GM21529 (cell line): ENCODE measurements around the gene RASA3.
"Not testable (repeated sequence)": the region's sequence is repeated elsewhere in the genome, so short reads cannot be mapped to it uniquely, and the experiment has no call there.

Source experiments
- ATAC-seq: cut with Tn5 transposase; IDR thresholded peaks from one replicate; pipeline ENCODE4 v1.9.1; 2021; ENCODE audit not compliant: unreplicated experiment

RASA3 gene

GRCh38 chr13:114142640-114143490 is 10.4 kb upstream of the RASA3 start:
- no peak for ATAC-seq

DNA sequence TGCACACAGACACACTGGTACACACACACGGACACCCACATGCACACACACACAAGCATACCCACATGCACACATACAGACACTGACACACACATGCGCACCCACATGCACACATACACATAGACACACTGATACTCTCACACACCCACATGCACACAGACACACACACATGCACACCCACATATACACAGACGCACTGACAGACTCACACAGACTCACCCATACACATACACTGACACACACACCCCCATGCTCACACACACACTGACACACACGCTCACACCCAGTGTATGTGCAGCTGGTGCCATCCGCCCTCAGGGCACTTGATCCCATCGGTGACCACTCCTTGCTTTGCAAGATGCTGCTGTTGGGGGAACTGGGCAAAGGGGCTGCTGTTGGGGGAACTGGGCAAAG is 9.7 kb upstream of the RASA3 start:
- ATAC-seq = no peak

DNA sequence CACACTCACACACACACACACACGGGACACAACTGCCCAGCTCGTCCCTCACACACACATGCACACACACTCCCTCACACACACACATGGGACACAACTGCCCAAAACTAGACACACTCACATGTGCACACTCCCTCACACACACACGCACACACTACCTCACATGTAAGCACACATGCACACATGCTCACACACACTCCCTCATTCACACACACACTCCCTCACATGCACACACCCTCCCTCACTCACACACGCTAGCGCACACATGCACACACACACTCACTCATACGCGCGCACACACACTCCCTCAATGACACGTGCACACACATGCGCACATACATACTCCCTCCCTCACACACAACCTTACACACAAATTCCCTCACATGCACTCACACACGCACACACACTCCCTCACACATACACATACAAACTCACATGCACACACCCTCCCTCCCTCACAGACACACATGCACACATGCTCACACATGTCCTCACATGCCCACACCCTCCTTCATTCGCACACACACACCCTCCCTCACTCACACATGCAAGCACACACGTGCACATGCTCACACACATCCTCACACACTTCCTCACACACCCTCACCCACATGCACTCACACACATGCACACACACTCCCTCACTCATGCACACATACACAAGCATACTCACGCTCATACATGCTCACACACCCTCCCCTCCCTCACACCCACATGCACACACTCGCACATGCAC is 9.0 kb upstream of the RASA3 start:
- no peak for ATAC-seq

GRCh38 chr13:114140906-114141250 is 8.5 kb upstream of the RASA3 start:
- ATAC-seq = no peak

GRCh38 chr13:114140131-114140905 is 7.9 kb upstream of the RASA3 start:
- no peak for ATAC-seq

GRCh38 chr13:114136576-114136975 is 4.2 kb upstream of the RASA3 start:
- no peak for ATAC-seq

DNA sequence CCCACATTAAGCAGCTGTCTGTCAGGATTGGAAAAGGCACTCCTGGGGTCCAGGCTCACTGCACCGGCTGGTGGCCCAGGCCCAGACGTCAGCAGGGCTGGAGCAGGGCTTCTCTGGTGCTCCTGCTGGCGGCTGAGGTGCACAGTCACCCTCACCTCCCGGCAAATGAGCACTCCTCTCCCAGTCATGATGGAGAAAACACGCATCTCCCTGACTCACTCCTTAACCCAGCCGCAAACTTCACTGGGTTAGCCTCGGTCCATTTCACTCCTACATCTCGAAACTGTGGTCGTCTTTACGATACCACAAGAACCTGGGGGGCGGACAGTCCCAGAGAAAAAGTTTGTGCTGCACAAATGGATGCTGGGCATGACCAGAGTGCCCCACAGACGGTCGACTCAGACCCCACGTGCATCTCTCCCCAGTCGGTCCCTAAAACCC is 3.3 kb upstream of the RASA3 start:
- ATAC-seq = no peak

GRCh38 chr13:114134944-114135610 is 2.7 kb upstream of the RASA3 start:
- ATAC-seq = no peak

DNA sequence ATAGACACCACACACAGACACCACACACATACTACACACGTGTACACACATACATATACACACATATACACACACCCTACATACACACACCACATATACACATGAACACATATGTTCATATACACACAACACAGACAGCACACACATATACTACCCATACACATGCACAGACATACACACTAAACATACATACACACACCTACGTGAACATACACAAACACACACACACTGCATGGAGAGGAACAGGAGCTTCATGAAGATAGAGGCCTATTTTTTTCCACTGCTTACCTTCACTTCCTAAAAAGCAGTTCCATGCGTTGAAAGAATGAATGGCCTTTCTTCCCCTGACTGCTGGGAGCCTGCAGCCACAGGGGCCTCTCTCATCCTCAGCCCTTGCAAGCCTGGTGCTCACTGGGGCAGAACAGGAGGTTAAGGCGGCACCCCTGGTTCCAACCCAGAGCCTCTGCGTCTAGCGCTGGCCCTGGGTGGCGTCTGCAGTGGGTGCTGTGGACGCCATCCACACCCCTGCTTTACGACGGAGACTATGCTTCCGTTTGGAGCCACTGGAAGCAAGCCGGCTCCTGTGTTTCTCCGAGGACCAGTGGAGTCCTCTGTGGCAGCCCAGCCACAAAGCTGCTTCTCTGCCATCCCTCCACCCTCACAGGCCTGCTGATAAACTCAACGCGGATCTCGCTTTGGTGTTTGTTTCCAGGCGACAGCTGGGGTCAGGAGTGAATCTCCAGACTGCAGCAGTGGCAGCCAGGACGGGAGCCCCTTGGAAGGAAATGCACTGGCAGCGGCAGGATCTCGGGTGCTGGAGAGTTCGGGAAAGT is 1.9 kb upstream of the RASA3 start:
- no peak for ATAC-seq

DNA sequence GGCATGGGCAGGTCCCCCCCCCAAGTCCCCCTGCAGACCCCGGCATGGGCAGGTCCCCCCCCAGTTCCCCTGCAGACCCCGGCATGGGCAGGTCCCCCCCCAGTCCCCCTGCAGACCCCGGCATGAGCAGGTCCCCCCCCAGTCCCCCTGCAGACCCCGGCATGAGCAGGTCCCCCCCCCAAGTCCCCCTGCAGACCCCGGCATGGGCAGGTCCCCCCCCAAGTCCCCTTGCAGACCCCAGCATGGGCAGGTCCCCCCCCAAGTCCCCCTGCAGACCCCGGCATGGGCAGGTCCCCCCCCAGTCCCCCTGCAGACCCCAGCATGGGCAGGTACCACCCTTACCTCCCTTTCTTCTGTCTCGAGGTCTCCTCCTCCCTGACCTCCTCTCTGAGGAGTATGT is 1.1 kb upstream of the RASA3 start:
- not testable (repeated sequence) for ATAC-seq

DNA sequence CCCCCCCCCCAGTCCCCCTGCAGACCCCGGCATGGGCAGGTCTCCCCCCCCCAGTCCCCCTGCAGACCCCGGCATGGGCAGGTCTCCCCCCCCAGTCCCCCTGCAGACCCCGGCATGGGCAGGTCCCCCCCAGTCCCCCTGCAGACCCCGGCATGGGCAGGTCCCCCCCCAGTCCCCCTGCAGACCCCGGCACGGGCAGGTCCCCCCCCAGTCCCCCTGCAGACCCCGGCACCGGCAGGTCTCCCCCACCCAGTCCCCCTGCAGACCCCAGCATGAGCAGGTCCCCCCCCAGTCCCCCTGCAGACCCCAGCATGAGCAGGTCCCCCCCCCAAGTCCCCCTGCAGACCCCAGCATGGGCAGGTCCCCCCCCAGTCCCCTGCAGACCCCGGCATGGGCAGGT is 703 bp upstream of the RASA3 start:
- ATAC-seq = not testable (repeated sequence)

DNA sequence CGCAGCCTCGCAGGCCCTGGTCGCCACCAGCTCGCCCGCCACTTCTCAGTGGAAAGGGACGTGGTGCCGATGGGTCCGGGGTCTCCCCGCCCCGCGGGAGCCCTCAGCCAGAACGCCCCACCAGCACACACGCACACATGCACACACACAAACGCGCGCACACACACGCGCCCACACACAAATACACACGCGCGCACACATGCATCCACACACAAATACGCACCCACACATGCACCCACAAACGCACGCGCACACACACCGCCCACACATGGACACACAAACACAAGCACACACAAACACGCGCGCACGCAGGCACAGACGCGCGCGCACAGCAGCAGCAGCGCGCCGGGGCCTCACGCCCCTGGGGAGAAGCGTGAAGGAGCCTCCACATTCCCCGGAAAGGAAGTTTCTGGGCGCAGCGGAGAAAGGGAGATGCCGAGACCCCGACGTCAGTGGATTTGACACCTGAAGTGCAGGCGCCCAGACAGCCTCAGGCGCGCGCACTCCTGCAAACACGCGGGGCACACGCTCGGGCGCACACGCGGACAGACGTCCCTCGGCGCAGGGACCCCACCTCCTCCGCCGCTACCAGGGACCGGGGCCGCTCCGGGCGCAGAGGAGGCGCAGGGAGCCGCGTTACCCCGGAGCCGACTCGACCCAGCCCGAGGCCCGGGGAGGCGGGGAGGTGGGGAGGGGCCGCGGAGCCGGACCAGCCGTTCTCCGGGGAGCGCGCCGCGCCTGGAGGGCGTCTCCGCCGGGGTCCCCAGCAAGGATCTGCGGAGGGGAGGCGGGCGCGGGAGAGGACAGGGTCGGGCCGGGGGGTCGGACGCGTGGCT is 622 bp downstream of the RASA3 start:
- ATAC-seq = peak; percentile 2

DNA sequence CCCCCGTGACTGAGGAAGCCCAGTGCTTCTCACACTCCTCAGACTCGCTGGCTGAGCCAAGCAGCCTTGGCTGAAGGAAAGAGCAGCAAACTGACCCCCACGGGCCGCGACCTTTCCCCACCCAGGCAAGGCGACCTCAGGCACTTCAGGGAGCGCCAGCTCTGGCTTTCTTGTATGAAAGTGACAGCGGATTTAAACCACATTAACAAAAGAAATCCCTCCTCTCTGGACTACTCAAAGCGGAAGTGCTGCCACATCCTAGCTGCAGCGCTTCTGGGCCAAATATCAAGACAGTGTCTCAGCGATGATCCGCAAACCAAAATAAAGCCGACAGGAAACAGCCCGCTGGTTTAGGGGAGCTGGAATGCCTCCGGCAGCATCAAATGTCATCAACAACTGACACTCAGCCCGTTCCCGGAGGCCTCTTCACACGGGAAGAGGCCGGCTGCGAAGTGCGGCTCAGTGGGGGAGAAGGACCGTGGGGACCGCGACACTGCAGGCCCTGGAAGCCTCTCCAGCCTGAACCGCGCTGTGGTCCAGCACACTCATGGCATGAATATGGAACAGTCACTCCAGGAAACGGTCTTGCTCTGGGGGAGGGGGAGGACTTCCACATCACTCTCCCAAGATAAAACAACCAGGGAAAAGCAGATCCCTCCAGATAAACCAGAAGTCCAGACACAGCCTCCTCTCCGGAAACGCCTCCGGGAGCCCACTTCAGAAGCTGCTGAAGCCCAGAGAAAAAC is 1.4 kb downstream of the RASA3 start:
- no peak for ATAC-seq

DNA sequence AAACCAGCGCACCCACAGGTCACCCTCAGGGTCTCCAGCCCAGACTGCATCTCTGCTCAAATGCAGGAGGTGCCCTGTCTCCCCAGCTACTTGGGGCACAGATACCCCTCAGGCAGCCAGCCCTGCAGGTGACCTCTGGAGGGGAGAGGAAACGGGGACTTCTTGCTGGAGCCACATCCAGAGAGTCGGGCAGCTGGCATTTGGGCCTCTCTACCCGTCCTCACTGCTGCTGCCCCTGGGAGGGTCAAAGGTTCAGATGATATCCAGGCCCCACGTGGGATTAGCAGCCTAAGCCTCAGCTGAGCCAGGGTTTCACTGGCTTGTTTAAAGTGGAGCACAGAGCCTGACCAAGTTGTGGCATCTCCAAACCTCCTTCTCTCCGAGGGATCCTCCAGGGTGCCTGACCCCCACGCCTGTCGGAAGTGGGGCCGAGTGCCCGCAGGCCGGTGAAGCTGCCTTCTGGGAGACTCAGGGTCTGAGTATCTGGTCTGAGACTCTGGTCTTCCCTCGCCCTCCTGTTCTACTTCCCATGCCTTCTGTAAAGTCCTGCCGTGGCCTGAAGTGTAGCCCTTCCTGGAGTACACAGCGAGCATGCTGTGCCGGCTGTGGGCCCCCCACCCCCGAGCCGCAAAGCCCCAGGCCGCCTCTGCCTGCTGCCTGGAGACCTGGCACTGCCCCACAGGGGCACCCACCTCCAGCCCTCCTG is 2.1 kb downstream of the RASA3 start:
- no peak for ATAC-seq

DNA sequence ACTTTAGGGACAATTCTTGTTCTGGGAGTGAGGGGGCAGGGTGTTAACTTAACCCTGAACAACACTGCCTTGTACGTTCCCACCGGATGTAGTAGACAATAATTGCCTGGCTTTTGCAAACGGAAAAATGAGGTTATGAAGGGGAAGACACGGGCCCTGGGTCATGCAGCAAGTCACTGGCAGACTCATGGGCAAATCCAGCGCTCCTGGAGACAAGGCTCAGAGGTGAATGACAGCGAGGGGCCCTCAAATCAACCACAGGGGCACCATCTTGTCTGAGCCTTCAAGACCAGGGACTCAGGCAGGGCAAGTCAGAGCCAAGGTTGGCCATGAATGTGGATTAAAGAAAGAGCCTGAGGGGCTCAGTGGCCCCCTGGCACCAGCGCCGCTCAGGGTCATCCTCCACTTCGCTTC is 2.8 kb downstream of the RASA3 start:
- ATAC-seq = no peak

DNA sequence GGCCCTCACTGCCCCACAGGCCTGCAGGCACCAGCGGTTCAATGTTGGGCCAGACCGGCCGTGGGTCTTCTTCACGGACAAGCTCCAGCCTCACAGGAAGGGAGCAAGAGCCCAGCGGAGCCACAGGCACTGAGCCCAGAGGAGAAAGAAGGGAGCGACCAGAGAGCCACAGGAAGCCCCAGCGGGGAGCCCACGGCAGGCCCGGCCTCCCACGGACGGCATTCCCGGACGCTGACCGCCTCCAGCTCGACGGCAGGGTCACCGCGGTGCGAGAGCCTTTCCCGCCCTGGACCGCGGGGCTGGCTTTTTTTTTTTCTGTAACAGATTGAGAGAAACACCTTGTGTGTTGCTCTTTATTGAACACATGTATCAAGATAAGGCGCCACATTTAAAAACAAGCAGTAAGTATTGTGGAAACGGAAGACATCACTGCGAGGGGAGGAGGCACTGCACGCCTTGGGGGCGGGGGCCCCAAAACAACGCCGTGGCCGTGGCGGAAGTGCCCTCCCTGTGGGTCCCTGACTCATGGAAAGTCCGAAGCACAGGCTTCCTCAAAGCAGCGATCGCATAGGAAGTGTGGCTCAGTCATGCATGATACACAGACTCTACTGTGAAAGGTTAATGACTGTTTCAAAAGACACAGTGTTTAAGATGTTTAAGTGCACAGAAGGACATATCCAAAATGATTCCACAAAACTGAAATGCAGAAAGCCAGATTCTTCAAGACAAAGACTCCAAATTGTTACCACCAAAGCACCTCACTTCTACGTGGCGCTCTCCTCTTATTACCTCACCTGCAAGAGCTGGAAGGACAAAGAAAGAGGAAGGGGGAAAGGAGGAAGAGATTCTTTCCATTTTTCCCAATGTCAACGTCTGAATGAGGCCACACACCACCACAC is 3.5 kb downstream of the RASA3 start:
- peak; percentile 55 for ATAC-seq

- ATAC-seq = no peak
Observed at GRCh38 chr13:114128348-114128623, 4.1 kb downstream of the RASA3 start.
